Upper lobe of right lung (tissue), 1 donor: ENCODE measurements around the gene MTFR1L. TPM values are rescaled to one million over a fixed set of nuclear protein-coding genes. Genes with fewer than 3 reads are reported as not detected.

ENCODE experiments used
- ATAC-seq: fragments of 200-7000 bp; cut with Tn5 transposase; one replicate; pipeline ENCODE4 v1.9.1; 2020; ENCODE audit warnings: mild to moderate bottlenecking, moderate library complexity
- DNase-seq: peaks from one replicate; pipeline ENCODE4 v3.0.0-alpha.2; 2020
- H3K27ac ChIP-seq: fragments of 200-600 bp; one replicate; pipeline ENCODE4 v1.8.0; 2022
- H3K27me3 ChIP-seq: fragments of 200-600 bp; one replicate; pipeline ENCODE4 v1.8.0; 2022; ENCODE audit warnings: mild to moderate bottlenecking
- H3K36me3 ChIP-seq: fragments of 200-600 bp; one replicate; pipeline ENCODE4 v1.8.0; 2022
- H3K4me1 ChIP-seq: fragments of 200-600 bp; one replicate; pipeline ENCODE4 v1.8.0; 2022
- H3K4me3 ChIP-seq: fragments of 200-600 bp; one replicate; pipeline ENCODE4 v1.8.0; 2022; ENCODE audit warnings: mild to moderate bottlenecking
- H3K9me3 ChIP-seq: fragments of 200-600 bp; one replicate; pipeline ENCODE4 v1.8.0; 2022
- intact Hi-C: fragments of 100-400 bp; cut with DNase I; formaldehyde crosslinking; loops from one replicate; pipeline ENCODE4 v1.11.0; 2022
- total RNA-seq: library from RNA; stranded (reverse); fragmentation: NEBNext Ultra II Directional; extraction: Animal tissue kit (Norgen Biotek cat#: 25700); gene quantifications from one replicate; pipeline ENCODE4 v1.2.1, GENCODE V29; 2021
- TF ChIP-seq, protein P1 (sequence below): fragments of 200-600 bp; IDR thresholded peaks from one replicate; pipeline ENCODE4 v1.8.0; 2022; ENCODE audit warnings: antibody characterized with exemption
- donor health status: DM: no; HTN: yes; CAD: no; lungs with severe emphysema.

MTFR1L gene
- total RNA-seq, 1 donor from 2014 or later, result 46.0 TPM

DNA sequence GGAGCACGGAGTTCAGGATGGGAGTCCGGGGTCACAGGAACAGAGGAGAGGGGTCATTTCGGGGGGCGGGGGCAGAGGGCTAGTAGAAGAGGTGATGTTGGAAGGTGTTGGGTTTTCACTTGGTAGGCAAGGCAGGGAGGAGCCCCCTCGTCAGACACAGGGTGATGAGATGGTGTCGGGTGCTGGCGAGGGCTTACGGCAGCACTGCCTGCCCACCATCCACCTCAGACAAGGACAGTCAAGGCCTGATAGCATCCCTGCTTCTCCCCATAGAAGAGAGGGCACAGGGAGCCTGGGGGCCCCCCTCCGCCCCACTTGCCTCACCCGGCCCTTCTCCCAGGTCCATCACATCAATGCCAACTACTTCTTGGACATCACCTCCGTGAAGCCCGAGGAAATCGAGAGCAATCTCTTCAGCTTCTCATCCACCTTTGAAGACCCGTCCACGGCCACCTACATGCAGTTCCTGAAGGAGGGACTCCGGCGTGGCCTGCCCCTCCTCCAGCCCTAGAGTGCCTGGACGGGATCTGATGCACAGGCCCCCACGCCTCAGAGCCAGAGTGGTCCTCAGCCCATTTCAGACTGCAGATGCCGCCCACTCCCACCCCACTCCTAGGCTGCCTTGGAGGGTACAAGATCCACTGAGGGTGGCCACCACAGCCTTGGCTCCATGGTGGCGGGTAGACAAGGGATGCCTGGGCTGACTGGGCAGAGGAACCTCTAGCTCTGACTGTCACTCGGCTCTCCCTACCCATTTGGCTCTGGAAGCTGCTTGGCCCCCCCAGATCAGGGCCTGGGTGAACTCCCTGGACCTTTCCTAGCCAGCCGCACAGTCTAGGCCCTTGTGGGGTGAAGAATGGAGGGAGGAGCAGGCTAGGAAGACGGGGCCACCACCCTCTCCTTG, 4.3 kb upstream of the MTFR1L start:
- Histone ChIP-seq H3K36me3 (peaks cover 47% of the 10 kb centered on the region), H3K27me3 (no peaks in the 10 kb centered on the region), H3K27ac (no peak overlapping the region), H3K4me1 (peaks cover 22% of the 10 kb centered on the region), H3K9me3 (no peaks in the 10 kb centered on the region), H3K4me3 (no peak overlapping the region)
- intact Hi-C loops, result no loop called here
- ATAC-seq (no peak), DNase-seq (peak; percentile 64)
- TF ChIP-seq, protein P1, sequence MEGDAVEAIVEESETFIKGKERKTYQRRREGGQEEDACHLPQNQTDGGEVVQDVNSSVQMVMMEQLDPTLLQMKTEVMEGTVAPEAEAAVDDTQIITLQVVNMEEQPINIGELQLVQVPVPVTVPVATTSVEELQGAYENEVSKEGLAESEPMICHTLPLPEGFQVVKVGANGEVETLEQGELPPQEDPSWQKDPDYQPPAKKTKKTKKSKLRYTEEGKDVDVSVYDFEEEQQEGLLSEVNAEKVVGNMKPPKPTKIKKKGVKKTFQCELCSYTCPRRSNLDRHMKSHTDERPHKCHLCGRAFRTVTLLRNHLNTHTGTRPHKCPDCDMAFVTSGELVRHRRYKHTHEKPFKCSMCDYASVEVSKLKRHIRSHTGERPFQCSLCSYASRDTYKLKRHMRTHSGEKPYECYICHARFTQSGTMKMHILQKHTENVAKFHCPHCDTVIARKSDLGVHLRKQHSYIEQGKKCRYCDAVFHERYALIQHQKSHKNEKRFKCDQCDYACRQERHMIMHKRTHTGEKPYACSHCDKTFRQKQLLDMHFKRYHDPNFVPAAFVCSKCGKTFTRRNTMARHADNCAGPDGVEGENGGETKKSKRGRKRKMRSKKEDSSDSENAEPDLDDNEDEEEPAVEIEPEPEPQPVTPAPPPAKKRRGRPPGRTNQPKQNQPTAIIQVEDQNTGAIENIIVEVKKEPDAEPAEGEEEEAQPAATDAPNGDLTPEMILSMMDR, result no peak

DNA sequence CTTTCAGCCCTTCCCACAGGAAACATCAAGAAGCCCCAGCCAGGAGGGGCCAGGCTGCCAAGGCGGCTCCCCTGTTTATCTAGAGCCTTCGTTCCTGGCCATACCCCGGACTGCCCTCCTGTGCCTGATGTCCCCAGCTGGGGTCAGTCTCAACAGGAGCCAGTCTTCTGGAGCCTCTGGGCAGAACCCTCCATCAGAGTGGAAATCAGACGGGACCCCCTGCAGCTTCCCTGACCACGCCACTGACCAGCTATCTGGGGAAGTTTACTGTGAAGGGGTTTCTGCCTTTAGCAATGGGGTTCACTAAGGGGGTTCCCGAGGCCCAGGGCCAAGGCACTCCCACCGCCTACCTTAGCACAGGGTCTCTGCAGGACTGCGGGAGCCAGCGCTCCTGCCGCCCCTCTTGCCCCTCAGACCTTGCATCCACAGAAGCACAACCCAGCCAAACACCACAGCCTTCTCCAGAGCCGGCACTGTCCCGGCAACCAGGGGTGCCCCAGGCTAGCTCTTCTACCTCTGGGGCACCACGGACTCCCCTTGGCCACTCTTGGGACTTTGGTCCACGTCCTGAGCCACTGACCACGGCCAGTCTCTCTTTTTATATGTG, 3.5 kb upstream of the MTFR1L start:
- DNase-seq, result peak; percentile 58
- H3K4me3 ChIP-seq, result no peak overlapping the region
- peaks cover 46% of the 10 kb centered on the region for H3K36me3 ChIP-seq
- ATAC-seq, result no peak
- peaks cover 21% of the 10 kb centered on the region for H3K4me1 ChIP-seq
- H3K27me3 ChIP-seq, result no peaks in the 10 kb centered on the region
- intact Hi-C loops, result no loop called here
- H3K9me3 ChIP-seq, result no peaks in the 10 kb centered on the region
- no peak overlapping the region for H3K27ac ChIP-seq
- TF ChIP-seq, protein P1, result no peak

DNA sequence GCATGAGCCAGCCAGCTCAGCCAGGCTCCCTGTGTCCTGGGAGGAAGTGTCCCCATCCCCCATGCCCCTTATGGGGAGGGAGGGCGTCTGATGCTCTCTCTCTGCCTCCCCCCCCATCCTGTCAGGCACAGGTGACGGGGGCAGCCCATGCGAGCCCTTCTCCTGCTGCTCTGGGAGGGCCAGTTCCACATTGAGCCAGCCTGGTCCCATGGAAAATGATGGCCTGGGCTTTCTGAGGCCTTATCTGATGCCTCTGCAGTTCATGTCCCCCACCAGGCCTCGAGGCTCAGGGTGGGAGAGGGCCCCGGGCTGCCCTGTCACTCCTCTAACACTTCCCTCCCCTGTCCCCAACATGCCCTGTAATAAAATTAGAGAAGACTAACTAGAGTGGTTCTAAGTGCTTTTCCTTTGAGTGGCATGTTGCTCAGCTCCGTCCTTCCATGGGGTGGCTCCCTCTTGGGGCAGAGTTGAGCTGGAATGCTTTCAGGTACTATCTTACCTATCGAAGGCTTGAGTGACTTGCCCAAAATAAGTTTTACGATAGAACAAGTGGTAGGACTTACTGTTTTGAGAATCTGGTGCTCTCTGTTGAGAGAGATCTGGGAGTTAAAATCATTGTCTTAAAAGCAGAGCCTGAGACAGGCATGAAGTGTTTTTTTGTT, 1.8 kb upstream of the MTFR1L start:
- no peak for ATAC-seq
- DNase-seq, result peak; percentile 57
- Histone ChIP-seq H3K27me3 (no peaks in the 10 kb centered on the region), H3K36me3 (peaks cover 33% of the 10 kb centered on the region), H3K27ac (peak overlapping the region; percentile 89), H3K4me3 (no peak overlapping the region), H3K4me1 (peaks cover 30% of the 10 kb centered on the region), H3K9me3 (no peaks in the 10 kb centered on the region)
- intact Hi-C loops, result no loop called here
- TF ChIP-seq, protein P1, result no peak

DNA sequence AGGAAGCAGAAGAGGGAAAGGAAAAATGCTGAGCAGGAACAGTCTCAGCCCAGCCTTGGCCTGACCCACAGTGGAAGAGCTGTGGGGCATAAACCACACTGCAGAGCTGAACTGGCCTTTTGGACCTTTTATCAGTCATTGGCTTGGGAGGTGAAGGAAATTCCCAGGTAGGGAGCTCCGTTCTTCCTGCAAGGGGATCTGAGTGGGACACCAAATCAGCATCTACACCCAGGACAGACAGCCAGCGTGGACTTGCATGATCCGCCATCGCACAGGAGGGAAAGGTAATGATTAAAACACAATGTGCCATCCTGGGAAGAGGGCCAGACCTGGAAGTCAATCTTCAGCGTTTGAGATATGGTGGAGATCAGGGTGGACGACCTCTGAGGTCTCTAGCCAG, 1.2 kb upstream of the MTFR1L start:
- H3K4me1 ChIP-seq, result peaks cover 30% of the 10 kb centered on the region
- no peaks in the 10 kb centered on the region for H3K27me3 ChIP-seq
- TF ChIP-seq, protein P1, result no peak
- peak overlapping the region; percentile 89 for H3K4me3 ChIP-seq
- ATAC-seq (no peak), DNase-seq (peak; percentile 26)
- intact Hi-C loops, result no loop called here
- peak overlapping the region; percentile 89 for H3K27ac ChIP-seq
- H3K36me3 ChIP-seq, result peaks cover 27% of the 10 kb centered on the region
- H3K9me3 ChIP-seq, result no peaks in the 10 kb centered on the region

DNA sequence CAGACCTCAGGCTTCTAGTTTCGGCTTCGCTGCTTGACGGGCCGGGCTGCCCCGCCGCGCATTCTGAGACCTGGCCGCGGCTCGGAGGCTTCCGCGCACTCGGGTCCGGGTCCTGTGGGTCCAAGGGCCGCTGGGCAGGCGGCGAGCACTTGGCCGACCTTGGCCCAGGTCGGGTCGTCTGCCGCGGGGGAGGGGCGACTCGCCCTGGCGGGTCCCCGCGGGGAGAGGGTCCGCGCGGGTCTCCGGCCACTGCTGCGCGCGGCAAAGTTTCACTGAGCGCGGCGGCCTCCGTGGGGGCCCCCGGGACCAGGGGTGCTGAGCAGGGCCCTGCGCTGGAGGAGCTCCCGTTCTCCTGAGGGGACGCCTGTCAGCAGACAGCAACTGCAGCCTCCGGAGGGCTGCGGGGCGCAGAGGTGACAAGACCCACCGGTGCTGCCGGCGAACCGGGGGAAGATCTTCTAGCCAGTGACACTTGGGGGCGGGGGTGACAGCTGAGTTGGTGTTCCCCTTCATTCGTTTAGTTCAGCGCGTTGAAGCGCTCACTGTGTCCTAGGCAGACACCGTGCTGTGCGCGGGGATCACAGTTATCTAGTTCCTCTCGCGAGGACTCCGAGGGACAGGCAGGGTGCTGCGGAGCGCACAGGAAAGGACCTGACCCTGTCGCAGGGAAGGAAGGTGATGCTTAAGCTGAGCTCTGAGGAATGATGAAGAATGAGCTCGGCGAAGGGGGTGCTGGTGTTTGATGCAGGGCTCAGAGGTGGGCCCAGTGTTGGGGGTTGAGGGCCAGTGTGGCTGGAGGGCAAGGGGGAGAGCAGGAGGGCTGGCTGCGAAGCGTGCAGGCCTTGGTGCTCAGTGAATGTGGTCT, 725 bp downstream of the MTFR1L start:
- intact Hi-C loops, result no loop called here
- H3K27ac ChIP-seq, result peak overlapping the region; percentile 89
- no peaks in the 10 kb centered on the region for H3K27me3 ChIP-seq
- peak overlapping the region; percentile 89 for H3K4me3 ChIP-seq
- H3K36me3 ChIP-seq, result peaks cover 13% of the 10 kb centered on the region
- TF ChIP-seq, protein P1, result no peak
- peaks cover 30% of the 10 kb centered on the region for H3K4me1 ChIP-seq
- peak; percentile 80 for DNase-seq
- H3K9me3 ChIP-seq, result no peaks in the 10 kb centered on the region
- peak; percentile 69 for ATAC-seq
